CD4-positive, CD25-positive, alpha-beta regulatory T cell (primary cell): ENCODE results near the gene LPCAT3. TPM values are rescaled to one million over a fixed set of nuclear protein-coding genes. Genes with fewer than 3 reads are reported as not detected.
A peak's percentile ranks its signal among the peaks of the same experiment; 100 is the strongest.

Experiments used
- ATAC-seq, 2 donors: fragments of 150-1000 bp; cut with Tn5 transposase; one replicate each; pipeline ENCODE4 v1.10.0; 2021; ENCODE audit warnings: low read depth in 2 of 2, moderate number of reproducible peaks in 2 of 2, moderate library complexity in 1 of 2
- DNase-seq, 3 donors: peaks; one replicate each; pipeline versions ENCODE4 v3.0.0 to v3.0.0-alpha.2; 2012 to 2022; ENCODE audit warnings: mixed read lengths in 1 of 3
- H3K27ac ChIP-seq: one replicate; pipeline ENCODE4 v1.7.0; 2013; ENCODE audit warnings: mild to moderate bottlenecking, low read length; ENCODE audit not compliant: insufficient read depth, poor library complexity, severe bottlenecking
- H3K27me3 ChIP-seq: one replicate; pipeline ENCODE4 v1.7.0; 2013; ENCODE audit warnings: low read length; ENCODE audit not compliant: control insufficient read depth, insufficient read depth
- H3K36me3 ChIP-seq: one replicate; pipeline ENCODE4 v1.7.0; 2013; ENCODE audit warnings: mild to moderate bottlenecking, low read length, moderate library complexity; ENCODE audit not compliant: control insufficient read depth, insufficient read depth
- H3K4me1 ChIP-seq: 2 replicates; pipeline ENCODE4 v1.7.0; 2013; ENCODE audit warnings: mild to moderate bottlenecking, low read length; ENCODE audit not compliant: insufficient read depth, control insufficient read depth, poor library complexity, severe bottlenecking
- H3K4me3 ChIP-seq: one replicate; pipeline ENCODE4 v1.7.0; 2013; ENCODE audit warnings: low read depth, mild to moderate bottlenecking, low read length, moderate library complexity
- H3K9me3 ChIP-seq, 2 experiments: 1 replicate in 1 of 2; 2 replicates in 1 of 2; pipeline ENCODE4 v1.7.0; 2013; ENCODE audit warnings: low read length in 2 of 2, mild to moderate bottlenecking in 1 of 2, moderate library complexity in 1 of 2; ENCODE audit not compliant: control insufficient read depth in 2 of 2
- H3K27ac Mint-ChIP-seq, 3 donors: one replicate each; pipeline ENCODE4 v1.8.0; 2020 to 2022; ENCODE audit warnings: mild to moderate bottlenecking in 3 of 3, mixed read lengths in 3 of 3, moderate library complexity in 2 of 3
- H3K27me3 Mint-ChIP-seq: one replicate; pipeline ENCODE4 v1.8.0; 2022; ENCODE audit warnings: mild to moderate bottlenecking, mixed read lengths
- H3K36me3 Mint-ChIP-seq: one replicate; pipeline ENCODE4 v1.8.0; 2020; ENCODE audit warnings: mixed read lengths
- H3K4me1 Mint-ChIP-seq, 4 donors: one replicate each; pipeline ENCODE4 v1.8.0; 2020 to 2022; ENCODE audit warnings: mixed read lengths in 4 of 4, mild to moderate bottlenecking in 1 of 4
- H3K4me3 Mint-ChIP-seq, 4 donors: one replicate each; pipeline ENCODE4 v1.8.0; 2020 to 2022; ENCODE audit warnings: mild to moderate bottlenecking in 4 of 4, mixed read lengths in 4 of 4, moderate library complexity in 3 of 4
- H3K9me3 Mint-ChIP-seq, 7 donors: one replicate each; pipeline ENCODE4 v1.8.0; 2020 to 2022; ENCODE audit warnings: mixed read lengths in 7 of 7, mild to moderate bottlenecking in 3 of 7, moderate library complexity in 2 of 7
- polyA plus RNA-seq, 4 donors: library from polyadenylated mRNA; unstranded; fragments of 300-500 nt; fragmentation: Illumina TruSeq; gene quantifications; one replicate each; pipeline ENCODE4 v1.2.3, GENCODE V29; 2021
- total RNA-seq: library from RNA; stranded (reverse); gene quantifications from one replicate; pipeline ENCODE4 v1.2.3, GENCODE V29; 2022

Gene LPCAT3
- total and polyA plus RNA-seq, 5 donors from 2014 or later = 25.0 to 32.8 (median 30.8) TPM

GRCh38 chr12:6958609-6959057, 59.6 kb downstream of the LPCAT3 start:
- Mint-ChIP-seq H3K4me1 (peaks cover 11 to 86% (median 56%) of the 10 kb centered on the region in 4 donors), H3K27ac (peak overlapping the region; percentile 97 to 100 (median 99)), H3K27me3 (no peaks in the 10 kb centered on the region), H3K9me3 (no peaks in the 10 kb centered on the region), H3K4me3 (peak overlapping the region; percentile 87 to 96 (median 92)), H3K36me3 (peaks cover 41% of the 10 kb centered on the region)
- Histone ChIP-seq H3K9me3 (no peaks in the 10 kb centered on the region), H3K4me1 (peaks cover 94% of the 10 kb centered on the region), H3K27me3 (no peaks in the 10 kb centered on the region), H3K36me3 (peaks cover 32% of the 10 kb centered on the region), H3K27ac (peak overlapping the region; percentile 98), H3K4me3 (peak overlapping the region; percentile 64)
- no peak for ATAC-seq
- DNase-seq = no peak

DNA sequence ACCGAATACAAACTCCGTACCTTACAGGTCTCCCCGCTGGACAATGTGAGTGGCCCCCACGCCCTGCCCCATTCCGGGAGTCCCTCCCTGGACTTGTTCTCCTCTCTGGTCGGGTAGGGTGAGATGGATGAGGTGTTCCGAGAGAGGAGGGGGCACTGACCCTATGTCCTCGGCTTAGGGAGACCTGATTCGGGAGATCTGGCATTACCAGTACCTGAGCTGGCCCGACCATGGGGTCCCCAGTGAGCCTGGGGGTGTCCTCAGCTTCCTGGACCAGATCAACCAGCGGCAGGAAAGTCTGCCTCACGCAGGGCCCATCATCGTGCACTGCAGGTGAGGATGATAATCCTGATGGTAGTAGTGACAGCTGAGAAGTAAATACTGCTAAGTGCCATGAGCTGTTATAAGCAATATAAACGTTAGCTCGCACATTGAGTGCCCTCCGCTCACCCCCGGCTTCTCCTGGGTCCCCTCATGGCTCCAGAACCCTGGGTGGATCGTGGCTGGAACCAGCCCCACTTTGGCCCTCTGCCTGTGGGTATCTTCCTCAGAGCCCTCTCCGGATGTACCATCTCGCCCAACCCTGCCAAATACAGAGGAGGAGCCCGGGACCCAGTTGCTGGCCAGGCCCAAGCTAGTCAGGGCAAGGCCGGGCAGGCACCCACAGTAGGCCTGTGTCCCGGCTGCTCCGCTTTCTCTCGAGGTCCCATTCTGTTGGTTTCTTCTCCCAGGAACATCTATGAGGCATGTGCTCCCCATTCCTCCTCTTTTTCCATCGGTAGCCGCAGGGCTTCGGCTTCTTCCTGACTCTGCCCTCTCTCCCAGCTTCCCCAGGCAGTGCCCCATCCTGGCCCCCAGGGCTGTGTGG, 60.3 kb downstream of the LPCAT3 start:
- ATAC-seq = no peak
- DNase-seq = no peak
- Histone ChIP-seq H3K27ac (peak overlapping the region; percentile 98), H3K36me3 (peaks cover 32% of the 10 kb centered on the region), H3K4me1 (peaks cover 100% of the 10 kb centered on the region), H3K4me3 (peak overlapping the region; percentile 64), H3K27me3 (no peaks in the 10 kb centered on the region), H3K9me3 (no peaks in the 10 kb centered on the region)
- peak overlapping the region; percentile 87 to 96 (median 92) for H3K4me3 Mint-ChIP-seq
- peaks cover 41% of the 10 kb centered on the region for H3K36me3 Mint-ChIP-seq
- peaks cover 11 to 90% (median 57%) of the 10 kb centered on the region in 4 donors for H3K4me1 Mint-ChIP-seq
- no peaks in the 10 kb centered on the region for H3K9me3 Mint-ChIP-seq
- no peaks in the 10 kb centered on the region for H3K27me3 Mint-ChIP-seq
- peak overlapping the region; percentile 97 to 100 (median 99) for H3K27ac Mint-ChIP-seq

DNA sequence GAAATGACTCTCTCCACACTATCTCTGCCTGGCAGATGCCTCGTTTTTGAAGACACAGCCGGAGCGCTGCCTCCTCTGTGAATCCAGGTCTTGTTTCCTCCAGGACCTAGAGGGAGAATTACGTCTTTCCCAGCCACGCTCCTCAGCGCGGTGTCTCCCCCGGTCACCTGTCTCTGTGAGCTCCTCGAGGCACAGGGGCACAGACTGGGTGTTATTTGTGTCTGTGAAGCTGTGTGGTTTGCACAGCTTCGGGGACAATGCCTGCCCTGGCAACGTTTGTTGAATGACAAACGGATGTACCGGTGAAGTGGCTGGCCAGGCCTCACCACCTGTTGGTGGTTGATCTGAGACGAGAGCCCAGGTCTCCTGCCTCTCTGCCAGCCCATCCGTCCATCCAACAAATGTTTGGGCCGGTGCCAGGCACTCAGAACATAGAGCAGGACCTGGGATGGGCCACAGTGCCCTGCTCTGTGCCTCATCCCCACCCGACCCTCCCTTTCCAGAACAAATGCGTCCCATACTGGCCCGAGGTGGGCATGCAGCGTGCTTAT, 61.0 kb downstream of the LPCAT3 start:
- Mint-ChIP-seq H3K9me3 (no peaks in the 10 kb centered on the region), H3K4me1 (peaks cover 11 to 92% (median 60%) of the 10 kb centered on the region in 4 donors), H3K27ac (peak overlapping the region; percentile 92 to 100 (median 97)), H3K4me3 (peak overlapping the region; percentile 72 to 96 (median 90)), H3K36me3 (peaks cover 47% of the 10 kb centered on the region), H3K27me3 (no peaks in the 10 kb centered on the region)
- ATAC-seq (no peak), DNase-seq (peak in 1 of 3 donors; percentile 50)
- peaks cover 32% of the 10 kb centered on the region for H3K36me3 ChIP-seq
- peak overlapping the region; percentile 98 for H3K27ac ChIP-seq
- no peak overlapping the region for H3K4me3 ChIP-seq
- H3K9me3 ChIP-seq = no peaks in the 10 kb centered on the region
- peaks cover 100% of the 10 kb centered on the region for H3K4me1 ChIP-seq
- H3K27me3 ChIP-seq = no peaks in the 10 kb centered on the region

GRCh38 chr12:6956021-6956727, 62.1 kb downstream of the LPCAT3 start:
- H3K9me3 Mint-ChIP-seq = no peaks in the 10 kb centered on the region
- H3K4me1 Mint-ChIP-seq = peaks cover 6 to 81% (median 50%) of the 10 kb centered on the region in 4 donors
- no peaks in the 10 kb centered on the region for H3K27me3 ChIP-seq
- peak overlapping the region; percentile 98 for H3K27ac ChIP-seq
- no peaks in the 10 kb centered on the region for H3K27me3 Mint-ChIP-seq
- peaks cover 45% of the 10 kb centered on the region for H3K36me3 Mint-ChIP-seq
- H3K27ac Mint-ChIP-seq = peak overlapping the region; percentile 92 to 100 (median 97)
- ATAC-seq (no peak), DNase-seq (no peak)
- H3K9me3 ChIP-seq = no peaks in the 10 kb centered on the region
- peaks cover 32% of the 10 kb centered on the region for H3K36me3 ChIP-seq
- H3K4me3 Mint-ChIP-seq = peak overlapping the region; percentile 48 to 88 (median 74)
- H3K4me3 ChIP-seq = no peak overlapping the region
- H3K4me1 ChIP-seq = peaks cover 95% of the 10 kb centered on the region

DNA sequence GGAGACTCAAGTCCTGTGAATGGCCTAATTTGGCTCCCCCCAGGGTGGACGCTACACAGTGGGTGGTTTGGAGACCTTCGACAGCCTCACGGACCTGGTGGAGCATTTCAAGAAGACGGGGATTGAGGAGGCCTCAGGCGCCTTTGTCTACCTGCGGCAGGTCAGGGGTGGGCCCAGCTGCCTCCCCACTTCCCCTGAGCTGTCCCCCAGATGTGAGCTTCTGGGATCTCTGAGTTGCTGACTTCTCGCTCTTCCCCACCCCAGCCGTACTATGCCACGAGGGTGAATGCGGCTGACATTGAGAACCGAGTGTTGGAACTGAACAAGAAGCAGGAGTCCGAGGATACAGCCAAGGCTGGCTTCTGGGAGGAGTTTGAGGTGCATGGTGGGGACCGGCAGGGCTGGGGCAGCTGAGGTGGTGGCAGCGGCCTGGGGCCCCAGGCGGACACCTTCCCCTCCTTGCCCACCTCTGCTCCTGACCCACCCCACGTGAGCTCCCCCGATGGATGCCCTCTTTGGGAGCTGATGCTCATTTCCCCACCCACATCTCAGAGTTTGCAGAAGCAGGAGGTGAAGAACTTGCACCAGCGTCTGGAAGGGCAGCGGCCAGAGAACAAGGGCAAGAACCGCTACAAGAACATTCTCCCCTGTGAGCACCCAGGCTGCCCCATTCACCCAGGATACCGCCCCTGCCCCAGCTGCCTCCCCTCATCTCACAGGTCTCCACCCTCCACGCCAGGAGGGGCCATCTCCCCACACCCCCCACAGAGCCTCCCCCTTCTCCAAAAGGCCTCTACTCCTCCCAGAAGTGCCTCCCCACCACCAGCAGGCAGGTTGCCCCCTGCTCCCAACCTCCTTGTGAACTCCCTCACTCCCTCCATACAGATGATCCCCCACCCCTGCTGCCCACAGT, 62.9 kb downstream of the LPCAT3 start:
- no peaks in the 10 kb centered on the region for H3K27me3 ChIP-seq
- H3K27me3 Mint-ChIP-seq = no peaks in the 10 kb centered on the region
- H3K4me1 ChIP-seq = peaks cover 95% of the 10 kb centered on the region
- H3K9me3 Mint-ChIP-seq = no peaks in the 10 kb centered on the region
- H3K36me3 Mint-ChIP-seq = peaks cover 42% of the 10 kb centered on the region
- H3K9me3 ChIP-seq = no peaks in the 10 kb centered on the region
- ATAC-seq = no peak
- H3K4me3 Mint-ChIP-seq = peak overlapping the region; percentile 88 to 99 (median 98)
- peaks cover 28% of the 10 kb centered on the region for H3K36me3 ChIP-seq
- DNase-seq = no peak
- H3K27ac ChIP-seq = peak overlapping the region; percentile 98
- H3K4me3 ChIP-seq = no peak overlapping the region
- peaks cover 9 to 81% (median 49%) of the 10 kb centered on the region in 4 donors for H3K4me1 Mint-ChIP-seq
- peak overlapping the region; percentile 92 to 98 (median 97) for H3K27ac Mint-ChIP-seq

GRCh38 chr12:6954316-6955107, 63.8 kb downstream of the LPCAT3 start:
- Mint-ChIP-seq H3K27me3 (no peaks in the 10 kb centered on the region), H3K36me3 (peaks cover 42% of the 10 kb centered on the region), H3K4me3 (peak overlapping the region; percentile 88 to 99 (median 98)), H3K27ac (peak overlapping the region; percentile 96 to 98 (median 97)), H3K4me1 (peaks cover 13 to 81% (median 56%) of the 10 kb centered on the region in 4 donors), H3K9me3 (no peaks in the 10 kb centered on the region)
- peaks cover 27% of the 10 kb centered on the region for H3K36me3 ChIP-seq
- DNase-seq = no peak
- peaks cover 95% of the 10 kb centered on the region for H3K4me1 ChIP-seq
- H3K27me3 ChIP-seq = no peaks in the 10 kb centered on the region
- peak overlapping the region; percentile 88 for H3K4me3 ChIP-seq
- H3K9me3 ChIP-seq = no peaks in the 10 kb centered on the region
- no peak for ATAC-seq
- H3K27ac ChIP-seq = peak overlapping the region; percentile 98
